ENCODE measurements around the gene SYTL3. TPM values are rescaled to one million over a fixed set of nuclear protein-coding genes. Genes with fewer than 3 reads are reported as not detected.

Gene SYTL3
- total and polyA plus RNA-seq, 9 of the 15 experiments (the other 6 are each of a cell fraction or from before 2014, with no cell fraction given): 0.04 to 0.46 (median 0.17) TPM; not detected in 1

DNA sequence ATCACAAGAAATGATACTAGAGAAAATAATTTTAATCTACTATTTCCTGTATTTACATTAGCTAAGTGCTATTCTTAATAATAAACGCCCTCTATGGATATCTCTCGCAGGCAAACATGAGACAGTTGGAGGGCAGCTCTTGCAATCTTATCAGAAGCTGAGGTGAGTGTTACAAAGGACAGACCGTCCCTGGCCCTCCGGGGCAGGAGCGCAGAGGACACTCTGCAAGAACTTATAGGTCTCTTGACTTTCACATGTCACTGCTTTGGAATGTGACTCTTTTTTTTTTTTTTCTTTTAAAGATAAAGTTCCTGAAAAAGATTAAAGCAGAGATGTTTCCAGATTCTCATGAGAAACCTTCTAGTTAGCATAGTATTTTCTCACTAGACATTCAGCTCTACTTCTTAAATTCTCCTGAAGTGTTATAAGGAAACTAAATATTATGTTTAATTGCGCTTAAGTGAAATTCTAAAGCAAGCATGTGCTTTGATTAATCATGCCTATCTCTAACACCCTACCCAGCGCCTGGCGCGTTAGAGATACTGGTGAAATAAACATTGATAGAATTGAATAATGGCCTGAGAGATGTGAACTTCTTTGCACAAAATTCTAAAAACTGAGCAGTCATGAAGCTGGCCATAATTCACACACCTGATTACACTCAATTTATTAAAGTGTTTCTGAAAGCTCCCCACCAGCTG lies 57.4 kb downstream of the SYTL3 start (continued):
- TF ChIP-seq JUND (IDR thresholded peaks at IDR 0.05; ENCODE audit: borderline replicate concordance, low read depth, low read length) (peak; percentile 76; the same call in 1 of the 2 replicates), JUND (tag; IDR thresholded peaks at IDR 0.05; ENCODE audit: borderline replicate concordance, low read depth, low read length) (peak; percentile 74; the same call in 2 of the 3 replicates), SMARCE1 (IDR thresholded peaks at IDR 0.05) (0 out of 2 replicates have a peak, but pooled peaks have one; percentile 18), FOXO4 (CRISPR knock-in tag; IDR thresholded peaks at IDR 0.05) (no peak), POU5F1 (IDR thresholded peaks at IDR 0.05; ENCODE audit: borderline replicate concordance, low read depth, low read length, partially characterized antibody) (no peak), NFIX (CRISPR knock-in tag; IDR thresholded peaks at IDR 0.05; ENCODE audit: low read depth) (no peak), MEF2A (IDR thresholded peaks at IDR 0.05; ENCODE audit: control insufficient read depth, low read depth, low read length) (no peak), ZNF644 (tag; IDR thresholded peaks at IDR 0.05; ENCODE audit: low read depth) (no peak), SOX6 (IDR thresholded peaks at IDR 0.05) (peak; percentile 68; the same call in 1 of the 2 replicates), ZNF217 (CRISPR knock-in tag; IDR thresholded peaks at IDR 0.05) (no peak), CBFB (CRISPR knock-in tag; IDR thresholded peaks at IDR 0.05) (no peak), LARP7 (IDR thresholded peaks at IDR 0.05) (no peak), E2F4 (CRISPR knock-in tag; IDR thresholded peaks at IDR 0.05; ENCODE audit: low read depth) (no peak), RAD21 (CRISPR knock-in tag; conservative IDR thresholded peaks at IDR 0.05 in 1 of 2, IDR thresholded peaks at IDR 0.05 in 1 of 2) (peak in 1 of 2 experiments; percentile 8; a peak in 2 of 4 replicates)
- TF ChIP-seq, protein P1, sequence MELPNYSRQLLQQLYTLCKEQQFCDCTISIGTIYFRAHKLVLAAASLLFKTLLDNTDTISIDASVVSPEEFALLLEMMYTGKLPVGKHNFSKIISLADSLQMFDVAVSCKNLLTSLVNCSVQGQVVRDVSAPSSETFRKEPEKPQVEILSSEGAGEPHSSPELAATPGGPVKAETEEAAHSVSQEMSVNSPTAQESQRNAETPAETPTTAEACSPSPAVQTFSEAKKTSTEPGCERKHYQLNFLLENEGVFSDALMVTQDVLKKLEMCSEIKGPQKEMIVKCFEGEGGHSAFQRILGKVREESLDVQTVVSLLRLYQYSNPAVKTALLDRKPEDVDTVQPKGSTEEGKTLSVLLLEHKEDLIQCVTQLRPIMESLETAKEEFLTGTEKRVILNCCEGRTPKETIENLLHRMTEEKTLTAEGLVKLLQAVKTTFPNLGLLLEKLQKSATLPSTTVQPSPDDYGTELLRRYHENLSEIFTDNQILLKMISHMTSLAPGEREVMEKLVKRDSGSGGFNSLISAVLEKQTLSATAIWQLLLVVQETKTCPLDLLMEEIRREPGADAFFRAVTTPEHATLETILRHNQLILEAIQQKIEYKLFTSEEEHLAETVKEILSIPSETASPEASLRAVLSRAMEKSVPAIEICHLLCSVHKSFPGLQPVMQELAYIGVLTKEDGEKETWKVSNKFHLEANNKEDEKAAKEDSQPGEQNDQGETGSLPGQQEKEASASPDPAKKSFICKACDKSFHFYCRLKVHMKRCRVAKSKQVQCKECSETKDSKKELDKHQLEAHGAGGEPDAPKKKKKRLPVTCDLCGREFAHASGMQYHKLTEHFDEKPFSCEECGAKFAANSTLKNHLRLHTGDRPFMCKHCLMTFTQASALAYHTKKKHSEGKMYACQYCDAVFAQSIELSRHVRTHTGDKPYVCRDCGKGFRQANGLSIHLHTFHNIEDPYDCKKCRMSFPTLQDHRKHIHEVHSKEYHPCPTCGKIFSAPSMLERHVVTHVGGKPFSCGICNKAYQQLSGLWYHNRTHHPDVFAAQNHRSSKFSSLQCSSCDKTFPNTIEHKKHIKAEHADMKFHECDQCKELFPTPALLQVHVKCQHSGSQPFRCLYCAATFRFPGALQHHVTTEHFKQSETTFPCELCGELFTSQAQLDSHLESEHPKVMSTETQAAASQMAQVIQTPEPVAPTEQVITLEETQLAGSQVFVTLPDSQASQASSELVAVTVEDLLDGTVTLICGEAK (IDR thresholded peaks at IDR 0.05): no peak
- TF ChIP-seq, protein P1 (CRISPR knock-in tag; IDR thresholded peaks at IDR 0.05): no peak

All from K562 (cell line).